Keratinocyte (primary cell): ENCODE data around the gene CPNE9.

ENCODE experiments used
- CTCF ChIP-seq, 3 experiments: IDR thresholded peaks in 1 of 3; conservative IDR thresholded peaks in 1 of 3; optimal IDR thresholded peaks in 1 of 3; 2 replicates in 2 of 3; 3 replicates in 1 of 3; pipeline versions ENCODE3 to v1.5.1; 2011; ENCODE audit warnings: low read length in 3 of 3, mild to moderate bottlenecking in 3 of 3, moderate library complexity in 2 of 3, control low read depth in 1 of 3, inconsistent platforms in 1 of 3; ENCODE audit not compliant: insufficient read depth in 2 of 3; ENCODE audit errors: extremely low read depth in 1 of 3
- EZH2 ChIP-seq: IDR thresholded peaks from one replicate; pipeline ENCODE4 v1.6.1; 2012; ENCODE audit warnings: inconsistent platforms, mild to moderate bottlenecking, low read length, moderate library complexity

DNA sequence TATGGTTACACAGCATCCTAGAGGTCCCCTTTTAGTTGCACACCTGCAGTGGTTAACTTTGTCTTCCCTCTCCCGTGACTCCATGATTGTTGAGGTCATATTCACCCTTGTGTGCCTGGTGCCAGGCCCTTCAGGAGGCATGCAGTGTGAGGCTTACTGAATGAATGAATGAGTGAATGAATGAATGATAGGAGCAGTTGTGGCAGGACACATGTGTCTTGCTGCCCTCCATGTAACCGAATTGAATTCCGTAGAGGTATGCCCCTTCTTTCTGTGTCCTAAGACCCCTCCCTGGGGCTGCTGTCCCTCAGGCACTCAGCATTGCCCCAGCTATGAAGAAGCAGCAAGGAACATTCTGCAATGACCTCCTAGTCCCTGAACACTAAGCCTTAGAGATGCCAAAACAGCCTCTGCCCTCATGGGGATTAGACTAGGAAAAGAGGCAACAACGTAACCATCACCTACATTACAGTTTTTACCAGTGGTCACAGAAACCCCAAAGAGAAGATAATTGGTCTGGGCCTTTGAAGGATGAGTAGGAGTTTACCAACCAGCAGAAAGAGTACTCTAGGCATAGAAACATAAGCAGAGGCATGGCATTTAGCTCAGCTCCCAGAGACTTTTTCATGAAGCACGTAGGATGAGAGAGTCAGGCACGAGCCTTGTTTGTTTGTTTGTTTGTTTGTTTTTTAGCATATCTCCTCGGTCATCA is 22.5 kb upstream of the CPNE9 start:
- TF ChIP-seq CTCF (optimal IDR thresholded peaks at IDR 0.05 in 1 of 3, IDR thresholded peaks at IDR 0.05 in 1 of 3, conservative IDR thresholded peaks at IDR 0.05 in 1 of 3; ENCODE audit: extremely low read depth in 1 of 3, insufficient read depth in 2 of 3, low read length in 3 of 3) (no peak), EZH2 (no peak)
